GM18520 (cell line): ENCODE results near the gene SAE1.
"Not testable (repeated sequence)": the region's sequence is repeated elsewhere in the genome, so short reads cannot be mapped to it uniquely, and the experiment has no call there.

Source experiments
- ATAC-seq: cut with Tn5 transposase; IDR thresholded peaks from one replicate; pipeline ENCODE4 v1.9.1; 2021; ENCODE audit not compliant: unreplicated experiment

Gene SAE1

DNA sequence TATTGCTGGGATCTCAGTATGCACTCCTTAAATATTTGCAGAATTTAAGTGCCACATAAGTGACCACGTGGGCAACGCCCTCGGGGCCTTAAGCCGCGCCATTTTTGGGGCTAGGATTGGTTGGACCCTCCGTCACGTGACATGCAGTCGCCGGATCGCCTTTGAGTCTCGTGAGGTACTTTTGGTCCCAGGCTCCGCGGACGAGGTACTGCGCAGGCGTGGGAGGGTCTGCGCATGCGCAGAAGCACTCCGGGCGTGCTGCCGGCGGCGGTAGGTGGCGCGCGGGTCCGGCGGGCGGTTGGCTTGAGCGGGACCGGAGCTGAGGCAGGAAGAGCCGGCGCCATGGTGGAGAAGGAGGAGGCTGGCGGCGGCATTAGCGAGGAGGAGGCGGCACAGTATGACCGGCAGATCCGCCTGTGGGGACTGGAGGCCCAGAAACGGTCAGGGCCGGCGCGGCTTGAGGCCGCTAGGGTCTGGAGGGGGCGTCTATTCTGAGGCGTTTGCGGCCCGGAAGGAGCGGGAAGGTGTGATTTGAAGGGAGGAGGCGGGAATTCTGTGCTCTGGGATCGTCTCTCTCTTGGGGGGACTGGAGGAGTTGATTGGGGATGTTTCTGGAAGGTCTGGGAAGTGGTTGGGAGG is at the start of gene SAE1:
Gene SAE1, plus strand, starts transcription at position 247 of the 639 bp plus-strand sequence. Its CDS starts 96 bp downstream, at position 343.
- peak; percentile 78 for ATAC-seq

GRCh38 chr19:47081095-47081494 is 49.5 kb upstream of the SAE1 start:
- no peak for ATAC-seq

- no peak for ATAC-seq
These were observed 48.1 kb upstream of the SAE1 start for GRCh38 chr19:47082493-47082892.

DNA sequence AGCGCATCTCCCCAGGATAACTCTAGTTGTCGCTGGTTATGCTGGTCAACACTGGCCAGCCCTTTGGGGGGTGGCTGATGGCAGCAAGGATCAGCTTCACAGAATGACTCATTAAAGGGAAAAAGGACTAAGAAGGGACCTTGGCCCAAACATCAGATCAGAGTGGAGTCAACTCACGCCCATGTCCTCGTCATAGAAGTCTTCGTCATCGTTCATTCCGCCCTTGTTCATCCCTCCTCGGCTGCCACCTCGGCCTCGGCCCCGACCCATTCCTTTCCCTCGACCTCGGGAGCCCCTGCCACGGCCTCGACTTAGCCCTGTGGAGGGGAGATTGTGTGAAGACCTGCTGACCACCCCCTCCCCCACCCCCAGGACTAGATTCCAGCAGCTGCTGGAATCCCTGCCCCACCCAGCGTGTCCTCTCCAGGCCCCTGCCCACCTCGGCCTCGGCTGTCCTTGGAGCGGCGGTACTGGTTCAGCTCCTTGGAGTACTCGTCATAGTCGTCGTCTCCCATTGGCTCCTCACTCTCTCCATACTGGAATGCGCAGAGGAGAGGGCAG is 45.7 kb upstream of the SAE1 start:
- ATAC-seq: no peak

DNA sequence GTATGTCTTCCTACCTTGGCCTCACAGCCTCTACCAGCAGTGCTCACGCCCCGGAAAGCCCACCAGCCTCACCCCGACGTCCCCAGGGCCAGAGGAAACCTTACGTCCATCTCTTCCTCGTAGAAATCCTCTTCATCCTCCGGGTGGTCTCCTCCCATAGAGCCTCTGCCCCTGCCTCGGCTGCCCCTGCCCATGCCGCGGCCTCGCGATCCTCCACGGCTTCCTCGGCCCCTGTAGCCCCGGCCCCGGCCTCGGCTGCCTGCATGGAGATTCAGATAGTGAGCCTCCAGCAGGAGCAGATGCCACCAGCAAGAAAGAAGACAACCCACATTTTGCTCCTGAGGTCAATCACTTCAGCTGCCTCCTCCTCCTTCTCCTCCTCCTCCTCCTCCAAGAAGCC is 44.4 kb upstream of the SAE1 start:
- ATAC-seq: no peak

- no peak for ATAC-seq
These were observed 40.8 kb upstream of the SAE1 start for GRCh38 chr19:47089767-47090350.

DNA sequence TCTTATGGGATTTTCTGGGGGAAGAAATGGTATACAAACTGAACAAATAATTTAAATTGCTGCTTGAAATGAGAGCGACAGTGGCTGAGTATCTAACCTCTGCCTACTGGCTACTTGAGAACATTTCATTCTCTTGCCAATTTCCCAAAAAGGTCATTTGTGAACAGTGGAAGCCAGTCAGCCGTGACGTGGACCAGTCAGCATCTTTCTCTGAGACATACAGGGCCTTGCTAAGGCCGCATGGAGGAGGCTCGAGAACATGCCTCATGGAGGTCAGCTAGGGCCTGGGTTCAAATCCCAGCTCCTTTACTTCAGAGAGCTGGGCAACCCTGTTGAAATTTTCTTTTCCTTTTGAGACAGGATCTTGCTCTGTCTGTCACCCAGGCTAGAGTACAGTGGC is 37.4 kb upstream of the SAE1 start:
- ATAC-seq: no peak

- peak; percentile 40 for ATAC-seq
These were observed 36.8 kb upstream of the SAE1 start for GRCh38 chr19:47093841-47094240.

DNA sequence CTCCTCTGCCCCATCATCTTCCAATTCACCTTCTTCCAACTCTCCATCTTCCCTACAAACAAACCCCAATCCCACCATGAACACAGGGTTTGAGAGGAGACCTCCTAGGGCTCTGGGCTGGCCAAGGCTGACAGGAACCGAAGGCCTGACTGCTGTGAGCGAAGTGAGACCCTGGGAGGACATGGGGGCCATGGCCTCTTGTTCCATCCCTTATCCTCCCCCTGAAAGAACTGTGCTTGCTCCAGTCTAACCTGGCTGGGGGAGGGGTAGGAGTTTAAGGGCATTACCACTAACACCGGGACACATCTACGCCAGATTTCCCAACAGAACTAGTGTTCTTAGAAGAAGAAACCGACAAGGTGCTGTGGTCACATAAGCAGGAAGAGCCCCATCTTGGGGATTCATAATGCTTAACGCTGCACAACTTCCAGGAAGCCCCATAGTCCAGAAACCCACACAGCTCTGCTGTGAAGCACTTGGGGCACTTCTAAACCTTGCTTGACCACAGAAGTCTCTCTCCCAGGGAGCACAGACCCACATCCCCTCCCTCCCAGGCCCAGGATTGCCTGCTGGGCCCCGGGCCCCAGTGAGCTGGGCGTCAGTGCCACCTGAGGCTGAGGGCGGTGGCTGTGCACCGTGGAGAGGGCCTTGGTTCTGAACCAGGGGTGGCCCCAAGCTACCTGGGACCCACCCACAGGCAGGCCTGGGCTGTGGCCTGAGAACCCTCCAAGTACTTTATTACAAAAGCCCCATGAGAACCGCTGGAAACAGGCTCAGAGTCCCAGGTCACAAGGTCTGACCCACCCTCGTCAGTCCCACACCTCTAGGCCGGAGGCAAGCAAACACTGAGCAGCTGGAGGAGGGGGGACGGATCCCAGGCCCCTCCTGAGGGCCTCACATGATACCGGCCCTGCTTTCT is 35.8 kb upstream of the SAE1 start:
- ATAC-seq: no peak

DNA sequence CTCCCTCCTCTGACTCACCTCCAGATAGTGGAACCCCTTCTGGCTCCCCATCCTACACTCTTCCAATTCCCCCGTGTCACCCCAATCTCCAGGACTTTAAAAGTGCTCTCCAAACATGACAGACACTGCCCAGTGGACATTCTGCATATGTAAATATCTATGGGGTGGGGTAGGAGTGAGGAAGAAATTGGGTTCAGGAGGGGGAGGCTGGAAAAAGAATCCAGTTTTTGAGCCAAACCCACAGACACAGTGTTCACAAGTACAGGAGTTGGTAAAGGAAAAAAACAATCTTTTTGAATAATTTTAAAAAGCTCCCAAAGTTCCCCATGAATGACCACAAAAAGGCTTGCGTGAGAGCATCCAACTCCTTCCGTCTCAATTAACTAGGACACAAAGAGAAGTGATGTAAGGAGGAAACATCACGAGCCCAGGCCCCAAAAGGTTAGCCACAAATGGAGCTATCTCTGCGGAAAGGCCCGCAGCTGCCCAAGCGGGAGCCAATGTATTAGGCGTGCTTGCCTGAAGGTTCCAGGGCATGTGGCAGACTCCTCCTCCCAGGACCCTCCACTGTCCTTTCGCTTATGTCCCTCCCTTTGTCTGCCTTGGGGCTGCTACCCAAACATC is 35.0 kb upstream of the SAE1 start:
- ATAC-seq: no peak

DNA sequence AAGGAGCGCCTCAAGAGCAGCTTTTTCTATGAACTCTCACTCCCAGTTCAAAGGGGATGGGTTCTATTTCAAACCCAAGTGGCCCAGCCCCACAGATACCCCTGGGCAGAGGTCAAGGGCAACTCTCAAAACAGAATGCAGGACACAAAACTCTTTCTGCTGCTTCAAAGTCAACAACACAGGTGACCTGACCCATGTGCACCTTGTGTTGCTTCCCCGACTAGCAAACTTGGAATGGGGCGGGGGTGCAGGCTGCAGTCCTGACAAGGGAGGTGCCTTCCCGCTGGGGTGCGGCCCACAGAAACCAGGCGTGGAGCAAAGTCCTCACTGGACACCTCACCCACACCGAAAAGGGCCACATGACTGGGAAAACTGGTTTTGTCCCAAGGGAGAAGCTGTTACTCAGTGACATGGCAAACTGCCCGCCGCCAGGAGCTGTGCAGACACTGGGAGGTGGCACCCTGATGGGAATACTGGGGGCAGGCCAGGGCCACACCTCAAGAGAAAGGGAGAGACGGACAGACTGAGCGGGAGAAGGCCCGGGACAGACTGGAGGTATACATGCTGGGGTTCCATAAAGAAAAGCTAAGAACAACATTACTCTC is 34.4 kb upstream of the SAE1 start:
- ATAC-seq: no peak

GRCh38 chr19:47096721-47097120 is 33.9 kb upstream of the SAE1 start:
- ATAC-seq: no peak

GRCh38 chr19:47097396-47098201 is 33.0 kb upstream of the SAE1 start:
- ATAC-seq: no peak

GRCh38 chr19:47098608-47099007 is 32.0 kb upstream of the SAE1 start:
- ATAC-seq: no peak

GRCh38 chr19:47099576-47100050 is 31.0 kb upstream of the SAE1 start:
- ATAC-seq: no peak

DNA sequence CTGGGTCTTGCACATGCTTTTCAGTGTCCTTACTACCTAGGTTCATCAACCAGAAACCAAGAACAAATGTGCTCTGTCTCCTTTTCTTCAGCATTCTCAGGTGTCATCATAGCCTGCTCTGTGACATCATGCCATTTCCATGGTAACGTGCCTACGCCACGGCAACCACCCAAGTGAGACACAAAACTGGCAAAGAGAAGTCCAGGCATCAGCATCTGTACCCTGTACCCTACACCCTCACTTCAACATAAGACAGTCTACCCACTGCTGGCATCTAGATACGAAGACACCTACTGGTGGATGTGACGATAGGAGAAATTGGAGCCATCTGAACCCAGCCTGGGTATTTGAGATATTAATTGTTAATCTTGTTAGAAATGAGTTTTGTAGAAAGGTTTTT is 30.3 kb upstream of the SAE1 start:
- no peak for ATAC-seq

- ATAC-seq: not testable (repeated sequence)
These were observed 29.5 kb upstream of the SAE1 start for GRCh38 chr19:47101116-47101515.

- ATAC-seq: no peak
These were observed 28.1 kb upstream of the SAE1 start for GRCh38 chr19:47102346-47103060.

GRCh38 chr19:47104680-47105079 is 26.0 kb upstream of the SAE1 start:
- no peak for ATAC-seq
